HG03280 (cell line): ENCODE data around the gene ZNF385B.

Experiments
- ATAC-seq: cut with Tn5 transposase; IDR thresholded peaks from one replicate; pipeline ENCODE4 v1.9.1; 2021; ENCODE audit warnings: mild to moderate bottlenecking, moderate library complexity; ENCODE audit not compliant: unreplicated experiment

ZNF385B gene

DNA sequence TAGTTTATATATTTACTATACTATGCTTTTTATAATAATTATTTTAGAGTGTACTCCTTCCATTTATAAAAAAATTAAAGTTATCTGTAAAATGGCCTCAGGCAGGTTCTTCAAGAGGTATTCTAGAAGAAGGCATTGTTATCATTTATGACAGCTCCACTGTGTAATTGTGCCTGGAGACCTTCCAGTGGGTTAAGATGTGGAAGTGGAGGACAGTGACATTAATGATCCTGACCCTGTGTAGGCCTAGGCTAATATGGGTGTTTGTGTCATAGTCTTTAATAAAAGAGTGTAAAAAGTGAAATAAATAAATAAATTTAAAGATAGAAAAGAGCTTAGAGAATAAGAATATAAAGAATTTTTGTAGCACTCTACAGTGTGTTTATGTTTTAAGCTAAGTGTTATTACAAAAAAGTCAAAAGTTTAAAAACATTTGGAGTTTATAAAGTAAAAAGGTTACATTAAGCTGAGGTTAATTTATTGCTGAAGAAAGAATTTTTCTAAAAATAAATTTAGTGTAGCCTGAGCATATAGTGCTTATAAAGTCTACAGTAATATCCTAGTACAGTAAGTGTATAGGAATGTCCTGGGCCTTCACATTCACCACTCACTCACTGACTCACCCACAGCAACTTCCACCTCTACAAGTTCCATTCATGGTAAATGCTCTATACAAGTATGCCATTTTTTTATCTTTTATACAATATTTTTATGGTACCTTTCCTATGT lies 406.8 kb downstream of the ZNF385B start:
- no peak for ATAC-seq

DNA sequence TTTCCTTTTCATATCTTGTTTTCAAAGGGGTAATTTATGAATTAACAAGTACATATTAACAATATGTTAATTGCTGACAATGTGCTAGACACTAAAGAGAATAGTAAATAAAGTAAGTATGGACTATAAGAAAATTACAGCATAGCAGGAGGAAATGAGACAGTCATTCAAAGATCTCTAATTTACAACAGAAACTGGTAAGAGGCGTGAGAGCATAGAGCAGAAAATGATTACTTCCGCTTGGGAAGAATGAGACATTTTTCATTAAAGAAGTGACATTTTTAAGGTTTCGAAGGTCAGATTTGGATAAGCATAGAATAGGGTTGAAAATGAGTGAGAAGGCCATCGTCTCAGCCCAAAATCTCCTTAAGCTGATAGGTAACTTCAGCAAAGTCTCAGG lies 412.4 kb downstream of the ZNF385B start:
- ATAC-seq: peak; percentile 64

DNA sequence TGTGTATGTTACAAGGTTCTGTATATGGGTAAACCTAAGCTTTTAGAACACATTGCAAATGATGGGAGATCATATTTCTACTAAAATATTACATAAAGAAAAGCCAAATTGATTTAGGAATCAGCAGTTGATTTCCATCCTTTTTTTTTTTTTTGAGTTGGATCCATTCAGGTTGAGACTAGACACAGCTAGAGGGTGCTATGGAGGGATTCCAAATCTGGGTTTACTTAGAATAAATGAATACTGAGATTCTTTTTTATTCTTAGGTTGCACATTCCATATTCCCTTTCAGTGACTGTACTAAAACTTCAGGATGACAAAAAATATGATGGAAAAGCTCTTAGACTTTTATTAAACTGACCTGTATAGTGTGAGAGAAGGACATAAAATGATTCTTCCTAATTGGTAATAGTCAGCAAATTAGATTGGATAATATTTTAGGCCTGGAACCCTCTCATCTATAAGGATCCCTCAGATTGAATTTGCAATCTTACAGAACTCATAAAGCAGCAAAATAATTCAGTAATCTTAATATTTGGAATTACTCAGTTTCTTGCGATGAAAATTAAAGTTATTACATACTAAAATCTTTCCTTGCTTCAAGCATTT lies 413.5 kb downstream of the ZNF385B start:
- ATAC-seq: no peak

DNA sequence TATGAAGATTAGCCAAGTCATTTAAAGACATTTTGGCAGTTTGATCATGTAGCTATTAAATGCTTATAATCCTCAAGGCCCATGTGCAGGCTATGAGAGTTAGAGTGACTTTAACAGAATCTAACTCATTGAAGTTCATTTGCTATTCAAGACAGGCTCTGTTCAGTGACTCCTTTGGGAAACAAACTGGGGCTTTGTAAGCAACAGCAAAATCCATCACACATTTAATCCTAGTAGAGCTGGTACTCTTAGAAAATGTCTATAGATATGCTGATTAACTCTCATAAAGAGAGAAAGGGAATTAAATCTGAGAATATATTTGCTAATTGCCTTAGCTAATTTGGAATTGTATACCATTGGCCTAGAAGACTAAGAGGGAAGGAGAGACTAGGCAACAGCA lies 414.0 kb downstream of the ZNF385B start:
- ATAC-seq: no peak

DNA sequence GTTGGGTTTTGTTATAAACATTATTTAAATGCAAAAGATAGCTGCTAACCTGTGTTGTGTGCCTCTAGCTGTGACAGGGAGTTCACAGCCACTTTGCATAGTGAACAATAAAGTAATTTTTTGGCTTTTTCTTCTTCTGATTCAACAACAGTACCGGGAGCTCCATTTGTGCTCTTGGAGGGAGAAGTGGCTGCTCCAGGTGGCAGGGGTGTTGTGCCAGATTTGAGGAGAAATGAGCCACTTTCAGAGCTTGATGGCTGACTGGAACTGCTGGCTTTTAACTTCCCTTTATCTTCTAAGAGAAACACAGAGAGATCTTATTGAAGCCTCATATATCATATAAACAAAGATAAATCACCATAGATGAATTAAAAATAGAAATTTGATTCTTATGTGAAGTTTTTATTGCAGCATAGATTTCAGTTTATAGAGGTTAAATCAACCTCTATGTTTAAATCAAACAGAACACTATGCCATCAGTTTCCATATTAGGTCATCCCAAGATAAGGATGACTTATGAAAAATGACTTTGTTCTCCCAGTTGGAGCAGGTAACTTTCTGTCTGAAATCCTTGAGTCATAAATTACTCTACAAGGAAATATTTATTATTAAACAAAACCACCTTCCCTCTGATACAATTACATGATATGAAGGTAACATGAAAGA lies 414.8 kb downstream of the ZNF385B start:
- ATAC-seq: no peak

DNA sequence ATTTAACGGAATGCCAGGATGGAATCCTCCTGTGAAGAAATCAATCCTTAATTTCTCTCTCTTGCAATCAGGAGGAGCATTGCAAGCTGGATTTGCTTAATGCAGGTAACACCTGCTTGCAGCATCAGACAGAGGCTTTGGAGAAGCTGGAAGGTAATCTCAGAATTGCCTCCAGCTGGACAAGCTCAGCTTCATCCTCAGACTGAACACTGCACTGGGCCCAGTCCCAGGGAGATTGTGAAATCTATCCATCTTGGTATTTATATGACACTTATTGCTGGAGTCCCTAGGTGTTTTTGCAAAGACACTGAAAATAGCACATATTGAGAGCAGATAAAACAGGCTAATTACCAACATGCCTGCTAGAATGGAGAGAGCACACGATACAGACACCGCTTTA lies 417.4 kb downstream of the ZNF385B start:
- no peak for ATAC-seq

DNA sequence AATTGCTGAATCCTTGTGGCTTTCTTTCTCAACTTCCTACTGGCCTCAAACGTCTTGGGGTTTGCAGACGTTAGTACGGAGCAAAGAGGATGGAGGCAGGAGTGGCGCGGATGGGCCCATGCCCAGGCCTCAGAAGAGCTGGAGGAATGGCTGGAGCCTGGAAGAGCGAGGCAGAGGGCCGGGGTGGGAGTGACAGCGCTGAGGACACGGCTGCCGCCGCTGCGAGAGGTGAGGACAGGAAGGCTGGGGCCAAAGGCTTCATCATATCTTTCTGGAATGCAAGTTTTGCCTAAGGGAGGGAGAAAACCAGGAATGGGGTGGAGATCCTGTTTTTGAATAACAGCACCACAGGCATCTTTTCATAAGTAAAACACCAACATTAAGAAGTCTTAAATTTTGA lies 418.2 kb downstream of the ZNF385B start:
- no peak for ATAC-seq

DNA sequence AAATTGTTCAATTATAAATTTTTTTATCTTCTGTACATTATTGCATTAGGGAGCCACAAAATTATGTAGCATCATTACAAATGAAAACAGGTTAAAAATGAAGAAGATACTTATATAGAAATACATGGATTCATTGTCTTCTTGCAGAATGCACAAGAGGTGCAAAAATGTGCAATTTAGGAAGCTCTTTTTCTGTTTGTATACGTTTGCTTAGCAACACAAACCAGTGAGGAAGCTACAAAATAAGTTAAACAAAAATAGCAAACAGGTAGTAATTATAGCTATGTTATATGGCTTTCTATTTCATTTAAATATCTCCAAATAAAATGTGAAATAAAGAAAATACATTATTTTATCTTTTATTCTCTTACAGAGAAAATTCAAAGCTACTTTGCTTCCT lies 419.2 kb downstream of the ZNF385B start:
- ATAC-seq: no peak

DNA sequence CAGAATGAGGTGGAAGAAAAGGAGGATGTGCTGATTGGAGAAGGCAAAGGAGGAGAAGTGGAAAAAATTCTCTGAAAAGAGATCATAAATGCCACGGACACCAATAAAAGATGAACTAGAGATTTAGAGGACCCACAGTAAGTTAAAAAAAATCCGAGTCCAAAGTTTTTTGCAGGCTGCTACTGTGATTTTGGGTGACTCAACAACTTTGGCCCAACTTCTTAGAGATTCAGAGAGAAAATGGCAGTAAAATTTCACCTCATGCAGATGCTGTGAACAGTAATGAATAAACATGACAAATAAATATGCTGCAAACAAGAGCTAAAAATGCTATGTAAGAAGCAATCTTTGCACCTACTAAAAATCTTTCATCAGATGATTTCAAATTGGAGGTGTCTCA lies 419.9 kb downstream of the ZNF385B start:
- no peak for ATAC-seq

DNA sequence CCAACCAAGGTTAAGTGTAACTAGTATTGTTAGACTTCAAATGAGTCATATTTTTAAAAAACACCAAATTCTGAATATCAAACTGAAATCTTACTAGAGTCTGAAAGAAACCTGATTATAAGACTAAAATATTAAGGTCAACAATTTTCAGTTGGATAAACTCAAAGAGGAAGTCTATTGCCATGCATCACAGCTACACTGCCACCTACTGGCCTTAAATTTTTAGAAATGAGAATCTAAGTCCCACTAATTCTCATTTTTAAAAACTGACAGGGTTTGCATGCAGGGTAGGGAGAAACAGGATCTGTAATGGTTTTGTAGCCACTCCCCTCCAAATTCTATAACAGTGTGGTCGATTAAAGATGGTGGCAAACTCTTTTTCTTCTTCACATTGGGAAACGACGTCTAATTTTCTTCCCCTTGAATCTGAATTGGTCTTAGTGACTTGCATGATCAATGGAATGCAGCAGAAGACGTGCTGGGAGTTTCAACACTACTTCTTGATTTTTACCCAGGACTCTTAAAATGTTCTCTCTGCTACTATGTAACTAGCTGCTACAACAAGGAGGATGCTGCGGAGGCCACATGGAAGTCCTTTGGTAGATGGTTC lies 420.7 kb downstream of the ZNF385B start:
- ATAC-seq: no peak

DNA sequence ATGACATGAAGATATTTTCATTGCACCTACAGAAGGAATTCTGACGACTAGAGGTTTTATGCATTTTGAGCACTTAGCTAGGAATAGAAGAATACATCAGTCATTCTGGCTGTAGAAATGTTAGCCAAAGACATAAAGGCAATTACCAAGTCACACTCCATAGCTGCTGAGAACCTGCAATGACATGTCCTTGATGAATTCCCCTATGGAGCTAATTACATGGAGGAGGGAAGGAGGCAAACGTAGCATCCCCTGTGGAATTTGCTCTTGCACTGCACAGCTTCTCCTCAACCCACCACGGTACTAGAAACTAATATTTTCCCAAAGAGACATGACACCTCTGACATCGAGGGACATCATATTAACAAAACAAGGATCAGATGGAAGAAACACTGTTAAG lies 422.8 kb downstream of the ZNF385B start:
- no peak for ATAC-seq

DNA sequence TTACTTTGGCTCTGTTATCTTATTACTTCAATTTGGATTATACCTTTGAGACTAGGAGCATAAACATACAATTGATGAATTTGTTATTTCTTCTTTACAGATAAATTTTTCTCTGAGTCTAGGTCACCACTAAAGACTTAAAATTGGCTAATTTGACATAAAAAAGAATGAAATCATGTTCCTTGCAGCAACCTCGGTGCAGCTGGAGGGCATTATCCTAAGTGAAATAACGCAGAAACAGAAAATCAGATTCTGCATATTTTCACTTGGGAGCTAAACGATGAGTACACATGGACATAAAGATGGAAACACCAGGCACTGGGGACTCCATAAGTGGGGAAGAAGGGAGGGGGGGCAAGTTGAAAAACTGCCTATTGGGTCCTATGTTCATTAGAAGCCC lies 424.0 kb downstream of the ZNF385B start:
- ATAC-seq: no peak

DNA sequence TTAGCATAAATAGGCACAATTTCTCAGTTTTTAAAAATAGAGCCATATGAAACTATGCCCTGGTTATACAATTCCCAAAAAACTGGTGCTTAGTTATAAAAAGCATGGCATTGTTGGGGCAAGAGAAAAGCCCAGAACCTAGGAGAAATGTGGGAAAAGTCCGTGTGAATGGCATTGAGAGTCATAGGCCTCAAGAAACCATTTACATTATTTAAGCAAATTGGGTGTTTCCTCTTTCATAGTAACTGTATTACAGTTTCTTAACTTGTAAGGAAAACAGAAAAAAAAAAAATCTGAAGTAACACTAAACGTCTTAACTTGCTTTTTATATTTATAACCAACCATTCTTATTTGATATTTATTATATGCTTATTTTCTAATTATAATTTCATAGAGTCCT lies 425.8 kb downstream of the ZNF385B start:
- no peak for ATAC-seq

DNA sequence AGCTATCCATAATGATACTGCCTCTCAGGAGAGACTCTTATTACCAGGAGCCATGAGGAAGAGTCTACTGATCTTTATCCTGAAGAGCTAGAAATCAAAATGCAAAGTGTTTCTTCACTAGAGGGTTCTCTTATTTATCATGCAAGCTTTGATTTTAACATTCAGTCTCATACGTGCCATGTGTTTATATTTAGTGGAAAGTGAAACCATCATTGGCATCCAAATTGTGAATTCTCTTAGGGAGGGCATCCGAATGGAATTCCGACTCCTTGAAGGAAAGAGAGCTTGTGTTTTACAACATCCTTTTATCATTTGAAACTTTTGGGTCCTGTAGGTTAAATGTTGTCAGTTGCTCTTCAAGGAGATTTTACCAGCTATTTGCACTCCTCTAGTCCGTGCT lies 426.4 kb downstream of the ZNF385B start:
- no peak for ATAC-seq

DNA sequence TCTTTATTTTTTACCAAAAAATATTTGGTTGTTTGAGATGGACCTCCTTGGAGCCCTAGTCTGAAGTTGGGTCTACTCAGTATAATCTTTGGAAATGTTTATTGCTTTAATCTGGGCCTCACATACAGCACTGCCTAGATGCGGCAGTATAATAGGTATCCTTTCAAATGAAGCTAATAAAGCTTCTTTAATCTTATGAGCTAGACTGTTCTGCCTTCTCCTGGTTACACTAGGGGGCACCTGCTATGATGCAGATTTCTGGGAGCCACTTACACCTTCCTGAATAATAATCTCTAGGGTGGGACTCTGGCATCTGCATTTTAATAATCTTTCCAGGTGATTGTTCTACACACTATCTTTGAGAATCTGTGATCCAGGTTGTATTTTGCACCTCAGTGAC lies 427.1 kb downstream of the ZNF385B start:
- ATAC-seq: no peak

DNA sequence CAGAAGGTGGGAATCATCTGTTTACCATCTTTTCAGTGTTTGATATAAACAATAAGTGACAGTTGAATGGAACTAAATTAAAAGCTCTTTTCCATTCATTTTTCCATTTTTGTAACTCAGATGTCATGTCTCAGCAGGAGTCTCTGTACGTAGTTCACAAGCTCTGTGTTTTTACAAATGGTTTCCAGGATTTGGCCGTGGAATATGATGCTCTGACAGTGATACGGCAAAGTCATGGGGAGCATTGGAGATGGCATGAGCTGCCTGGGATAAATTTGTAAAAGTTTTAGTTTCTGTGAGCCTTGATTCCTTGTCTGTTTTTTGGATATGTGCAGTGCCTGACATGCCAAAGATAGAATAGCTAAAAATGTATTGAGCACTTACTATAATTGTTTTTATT lies 428.7 kb downstream of the ZNF385B start:
- no peak for ATAC-seq

DNA sequence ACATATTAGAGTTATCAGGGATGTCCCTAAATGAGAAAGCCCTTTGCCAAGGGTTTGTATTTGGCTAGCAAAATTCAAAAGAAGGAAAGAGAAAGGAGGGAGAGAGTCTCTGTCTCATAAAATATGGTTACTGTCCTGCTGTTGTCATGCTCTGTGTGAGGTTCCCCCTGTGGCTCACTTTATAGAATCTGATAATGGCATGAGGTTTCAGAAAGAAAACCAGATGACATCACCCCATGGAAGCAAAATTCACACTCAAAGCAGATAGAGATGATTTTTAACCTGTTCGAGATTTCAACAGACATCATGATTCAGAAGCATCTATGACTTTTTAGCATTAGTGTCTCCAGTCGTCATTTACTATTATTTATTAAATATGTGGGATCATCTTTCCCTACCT lies 431.8 kb downstream of the ZNF385B start:
- no peak for ATAC-seq

DNA sequence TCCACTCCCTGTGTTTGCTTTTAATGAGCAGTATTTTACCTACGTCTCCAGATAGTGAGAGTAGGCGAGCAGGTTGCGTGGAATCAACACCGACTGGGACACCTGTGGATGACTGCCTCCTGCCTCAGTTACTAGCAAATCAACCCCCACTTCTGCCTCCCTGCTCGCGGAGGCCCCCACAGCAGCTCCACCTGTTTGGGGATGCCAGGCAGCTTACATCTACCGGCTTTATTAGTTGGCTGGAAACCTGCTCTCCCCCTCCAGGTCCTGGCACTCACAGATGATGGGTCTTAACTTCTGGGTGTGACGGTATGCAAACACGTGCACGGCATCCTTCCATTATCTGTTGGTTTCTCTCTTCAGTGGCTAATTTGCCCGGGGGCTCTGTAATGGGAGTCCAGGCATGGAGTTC lies 432.3 kb downstream of the ZNF385B start:
- ATAC-seq: no peak

DNA sequence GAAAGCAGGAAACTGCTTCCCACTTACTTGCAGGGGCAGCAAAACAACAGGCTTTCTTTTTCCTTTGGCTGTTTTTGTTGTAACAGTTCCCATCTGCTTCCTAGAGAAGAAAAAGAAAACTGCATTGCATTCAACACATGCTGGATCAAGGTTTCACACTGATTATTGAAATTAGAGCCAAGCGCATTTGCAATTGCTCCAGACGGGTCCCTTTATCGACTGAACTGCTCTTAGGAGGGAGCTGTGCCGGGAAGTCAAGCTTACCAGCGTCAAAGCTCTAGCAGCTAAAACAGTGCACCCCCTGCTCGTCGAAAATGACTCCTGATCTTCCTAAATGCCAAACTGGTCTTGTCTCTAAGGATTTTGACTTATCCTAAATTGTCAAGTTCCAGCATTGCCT lies 432.8 kb downstream of the ZNF385B start:
- no peak for ATAC-seq

DNA sequence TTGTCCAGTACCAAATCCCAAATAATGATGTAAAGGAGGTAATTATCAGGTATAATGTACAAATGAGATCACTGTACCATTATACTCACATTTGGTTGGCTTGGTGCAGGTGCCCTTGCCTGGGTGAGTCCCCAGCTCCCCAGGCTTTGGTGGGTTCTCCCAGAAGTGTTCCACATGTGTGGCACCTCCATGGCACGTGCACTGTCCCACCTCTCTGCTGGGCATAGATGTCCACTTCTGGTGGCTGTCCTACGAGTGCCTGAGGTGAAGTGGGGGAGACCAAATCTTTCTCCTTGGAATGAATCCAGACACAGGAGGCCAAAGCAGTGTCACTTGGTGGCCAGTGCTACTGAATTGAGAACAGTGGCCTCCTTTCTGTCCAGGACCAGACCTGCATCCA lies 434.3 kb downstream of the ZNF385B start:
- no peak for ATAC-seq

DNA sequence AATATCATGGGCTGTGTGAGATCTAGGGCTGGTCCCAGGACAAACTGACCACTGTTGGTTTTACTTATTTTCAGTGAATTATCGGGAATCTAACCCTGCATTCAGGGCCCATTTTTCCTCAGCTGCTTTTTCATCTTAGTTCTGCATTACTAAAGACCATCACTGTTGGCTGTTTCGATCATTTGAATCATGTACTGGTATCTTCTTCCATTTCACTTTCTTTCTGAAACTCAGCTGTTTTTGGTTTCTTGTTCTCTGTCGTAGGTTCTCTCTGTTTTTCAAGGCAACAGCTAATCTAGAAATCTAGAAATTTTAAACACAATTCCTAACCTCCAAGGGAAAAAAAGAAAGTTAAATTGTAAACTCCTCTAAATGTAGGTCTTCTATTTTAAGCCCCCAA lies 436.8 kb downstream of the ZNF385B start:
- ATAC-seq: no peak

DNA sequence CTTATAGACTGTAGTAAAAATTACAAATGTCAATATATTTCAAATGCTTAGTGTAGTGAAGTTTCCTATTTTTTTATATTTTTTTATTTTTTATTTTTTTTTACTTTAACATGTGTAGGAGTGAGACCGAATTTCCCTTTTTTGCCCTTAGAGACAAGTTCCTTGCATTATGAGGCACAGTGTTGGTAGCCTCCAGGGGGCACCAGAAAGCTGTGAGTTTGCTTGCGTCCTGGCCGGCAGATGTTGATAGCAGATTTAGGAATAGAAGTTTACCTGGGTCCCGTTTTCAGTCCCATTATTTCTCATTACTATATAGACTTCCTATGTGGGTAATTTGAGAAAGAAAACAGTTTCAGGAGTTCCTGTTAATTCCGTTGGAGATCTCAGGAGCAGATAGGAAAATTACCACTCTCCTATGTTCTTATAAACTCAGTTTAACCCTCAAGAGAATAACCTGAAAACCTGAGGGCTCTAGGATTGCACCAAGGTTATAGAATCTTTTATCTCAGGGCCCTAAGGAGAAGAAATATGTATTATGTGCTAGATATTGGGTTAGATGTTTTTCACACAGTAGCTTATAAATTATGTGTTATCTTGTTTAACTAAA lies 439.3 kb downstream of the ZNF385B start:
- ATAC-seq: peak; percentile 73
